Testis (tissue), 2 donors: ENCODE results near the gene FAM3C.

Experiments
- POLR2A ChIP-seq: fragments of 450-650 bp; IDR thresholded peaks from one replicate; pipeline ENCODE4 v1.6.1; 2017; ENCODE audit warnings: antibody characterized with exemption, mild to moderate bottlenecking, moderate library complexity
- TF ChIP-seq, protein P1 (sequence below), 3 experiments: fragments of 450-650 bp in 2 of 3; fragments of 200-600 bp in 1 of 3; sonication (generic) in 1 of 3; IDR thresholded peaks; one replicate each; pipeline ENCODE4 v1.5.1; 2016 to 2019; ENCODE audit warnings: antibody characterized with exemption in 3 of 3, mild to moderate bottlenecking in 2 of 3, moderate library complexity in 1 of 3

DNA sequence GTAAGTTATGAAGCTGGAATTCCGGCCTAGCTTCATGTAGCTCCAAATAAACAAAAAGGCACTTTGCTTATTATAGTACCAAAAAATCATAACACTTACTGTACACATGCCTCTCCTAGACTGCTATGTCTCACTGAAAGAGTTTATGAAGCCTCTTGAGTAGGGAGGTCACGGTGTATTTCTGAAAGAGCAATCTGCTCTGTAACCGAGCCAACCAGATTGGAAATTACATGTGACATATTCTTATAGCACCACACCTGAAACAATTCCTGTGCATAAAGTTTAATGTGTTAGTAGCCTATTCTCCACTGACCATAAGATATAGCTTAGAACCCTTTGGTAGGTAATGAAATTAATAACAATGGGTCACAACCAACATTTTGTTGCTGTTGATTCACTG, 1.3 kb upstream of the FAM3C start:
- TF ChIP-seq, protein P1, sequence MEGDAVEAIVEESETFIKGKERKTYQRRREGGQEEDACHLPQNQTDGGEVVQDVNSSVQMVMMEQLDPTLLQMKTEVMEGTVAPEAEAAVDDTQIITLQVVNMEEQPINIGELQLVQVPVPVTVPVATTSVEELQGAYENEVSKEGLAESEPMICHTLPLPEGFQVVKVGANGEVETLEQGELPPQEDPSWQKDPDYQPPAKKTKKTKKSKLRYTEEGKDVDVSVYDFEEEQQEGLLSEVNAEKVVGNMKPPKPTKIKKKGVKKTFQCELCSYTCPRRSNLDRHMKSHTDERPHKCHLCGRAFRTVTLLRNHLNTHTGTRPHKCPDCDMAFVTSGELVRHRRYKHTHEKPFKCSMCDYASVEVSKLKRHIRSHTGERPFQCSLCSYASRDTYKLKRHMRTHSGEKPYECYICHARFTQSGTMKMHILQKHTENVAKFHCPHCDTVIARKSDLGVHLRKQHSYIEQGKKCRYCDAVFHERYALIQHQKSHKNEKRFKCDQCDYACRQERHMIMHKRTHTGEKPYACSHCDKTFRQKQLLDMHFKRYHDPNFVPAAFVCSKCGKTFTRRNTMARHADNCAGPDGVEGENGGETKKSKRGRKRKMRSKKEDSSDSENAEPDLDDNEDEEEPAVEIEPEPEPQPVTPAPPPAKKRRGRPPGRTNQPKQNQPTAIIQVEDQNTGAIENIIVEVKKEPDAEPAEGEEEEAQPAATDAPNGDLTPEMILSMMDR (IDR thresholded peaks at IDR 0.05), result no peak
- no peak for TF ChIP-seq POLR2A
